Measurements from ENCODE around the gene ENAH.

The ENAH gene

DNA sequence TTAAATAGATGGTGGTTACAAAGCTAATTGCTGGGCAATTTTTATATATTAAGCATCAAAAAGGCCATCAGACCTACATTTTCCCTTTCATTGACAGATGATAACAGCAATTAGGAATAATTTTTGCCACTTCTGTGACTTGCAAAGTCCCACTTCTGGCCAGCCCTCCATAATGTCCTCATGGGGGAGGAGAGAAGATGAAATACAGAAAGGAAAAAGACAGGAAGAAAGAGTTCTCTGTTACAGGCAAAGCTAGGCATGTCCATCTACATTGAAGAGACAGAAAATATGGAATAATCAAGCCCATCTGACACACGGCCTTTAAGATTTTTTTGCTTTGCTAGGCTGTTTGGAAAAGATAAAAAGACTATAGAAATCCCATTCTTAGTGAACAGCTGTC, 108.0 kb downstream of the ENAH start:
- in situ Hi-C loops (cut with HindIII; ENCODE audit: low sequenced_read_pairs): no loop called here
- H3K4me3 ChIP-seq (ENCODE audit: low read depth, low read length): no peak overlapping the region
- TF ChIP-seq, protein P1, sequence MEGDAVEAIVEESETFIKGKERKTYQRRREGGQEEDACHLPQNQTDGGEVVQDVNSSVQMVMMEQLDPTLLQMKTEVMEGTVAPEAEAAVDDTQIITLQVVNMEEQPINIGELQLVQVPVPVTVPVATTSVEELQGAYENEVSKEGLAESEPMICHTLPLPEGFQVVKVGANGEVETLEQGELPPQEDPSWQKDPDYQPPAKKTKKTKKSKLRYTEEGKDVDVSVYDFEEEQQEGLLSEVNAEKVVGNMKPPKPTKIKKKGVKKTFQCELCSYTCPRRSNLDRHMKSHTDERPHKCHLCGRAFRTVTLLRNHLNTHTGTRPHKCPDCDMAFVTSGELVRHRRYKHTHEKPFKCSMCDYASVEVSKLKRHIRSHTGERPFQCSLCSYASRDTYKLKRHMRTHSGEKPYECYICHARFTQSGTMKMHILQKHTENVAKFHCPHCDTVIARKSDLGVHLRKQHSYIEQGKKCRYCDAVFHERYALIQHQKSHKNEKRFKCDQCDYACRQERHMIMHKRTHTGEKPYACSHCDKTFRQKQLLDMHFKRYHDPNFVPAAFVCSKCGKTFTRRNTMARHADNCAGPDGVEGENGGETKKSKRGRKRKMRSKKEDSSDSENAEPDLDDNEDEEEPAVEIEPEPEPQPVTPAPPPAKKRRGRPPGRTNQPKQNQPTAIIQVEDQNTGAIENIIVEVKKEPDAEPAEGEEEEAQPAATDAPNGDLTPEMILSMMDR (IDR thresholded peaks at IDR 0.05; ENCODE audit: low read depth, low read length, missing control alignments): no peak
- no peak for DNase-seq (ENCODE audit: low read depth)

DNA sequence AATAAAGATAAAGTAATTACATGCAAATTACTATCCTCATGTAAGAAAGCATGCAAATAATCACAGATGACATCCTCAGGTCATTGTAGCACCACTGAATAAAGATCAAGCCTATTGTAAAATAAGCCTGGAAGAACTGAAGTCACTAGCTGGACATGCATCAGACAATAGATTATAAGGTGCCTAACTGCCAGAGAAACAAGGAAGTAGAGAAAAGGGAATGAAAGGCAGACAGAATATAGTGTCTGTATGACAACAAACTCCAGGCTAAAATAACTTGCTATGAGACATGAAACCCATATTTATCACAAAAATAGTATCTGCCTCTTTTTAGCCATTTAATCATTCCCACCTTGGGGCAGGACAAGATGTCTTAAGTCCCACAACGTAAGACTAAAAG, 108.7 kb downstream of the ENAH start:
- in situ Hi-C loops (cut with HindIII; ENCODE audit: low sequenced_read_pairs): no loop called here
- TF ChIP-seq, protein P1 (IDR thresholded peaks at IDR 0.05; ENCODE audit: low read depth, low read length, missing control alignments): no peak
- DNase-seq (ENCODE audit: low read depth): no peak

GRCh38 chr1:225543350-225543749, 109.6 kb downstream of the ENAH start:
- TF ChIP-seq, protein P1 (IDR thresholded peaks at IDR 0.05; ENCODE audit: low read depth, low read length, missing control alignments): no peak
- H3K4me3 ChIP-seq (ENCODE audit: low read depth, low read length): no peak overlapping the region
- no peak for DNase-seq (ENCODE audit: low read depth)
- in situ Hi-C loops (cut with HindIII; ENCODE audit: low sequenced_read_pairs): no loop called here

More for the DNA sequence above, 108.7 kb downstream of the ENAH start:
- no peak overlapping the region for H3K4me3 ChIP-seq (ENCODE audit: low read depth, low read length)

- DNase-seq (ENCODE audit: low read depth): no peak
- H3K4me3 ChIP-seq (ENCODE audit: low read depth, low read length): no peak overlapping the region
- in situ Hi-C loops (cut with HindIII; ENCODE audit: low sequenced_read_pairs): no loop called here
- TF ChIP-seq, protein P1 (IDR thresholded peaks at IDR 0.05; ENCODE audit: low read depth, low read length, missing control alignments): no peak
Measured at GRCh38 chr1:225541383-225541782, 111.5 kb downstream of the ENAH start.

GRCh38 chr1:225539575-225539974, 113.3 kb downstream of the ENAH start:
- TF ChIP-seq, protein P1 (IDR thresholded peaks at IDR 0.05; ENCODE audit: low read depth, low read length, missing control alignments): no peak
- no peak for DNase-seq (ENCODE audit: low read depth)
- no peak overlapping the region for H3K4me3 ChIP-seq (ENCODE audit: low read depth, low read length)
- in situ Hi-C loops (cut with HindIII; ENCODE audit: low sequenced_read_pairs): loop anchor here (5.0 kb wide), 1 partner anchor 83 kb away; no protein-coding TSS in a partner anchor

DNA sequence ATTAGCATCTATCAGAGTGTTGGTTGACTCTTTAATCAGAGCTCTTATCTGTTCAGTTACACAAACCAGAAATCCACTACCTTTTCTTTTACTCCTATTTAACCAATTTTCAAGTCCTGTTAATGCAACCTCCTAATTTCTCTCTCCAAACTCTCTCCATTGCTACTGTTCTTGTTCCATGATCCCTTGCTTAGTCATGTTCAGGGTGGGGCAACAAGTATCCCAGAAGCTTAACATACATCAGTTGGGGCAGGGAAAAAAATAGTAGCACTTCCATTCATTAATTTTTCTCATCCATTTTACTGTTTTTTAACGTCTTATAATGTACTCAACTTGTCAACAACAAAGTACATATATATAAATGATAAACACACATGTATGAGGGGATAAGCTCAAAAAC, 113.9 kb downstream of the ENAH start:
- no peak overlapping the region for H3K4me3 ChIP-seq (ENCODE audit: low read depth, low read length)
- in situ Hi-C loops (cut with HindIII; ENCODE audit: low sequenced_read_pairs): loop anchor here (5.0 kb wide), 1 partner anchor 83 kb away; no protein-coding TSS in a partner anchor
- TF ChIP-seq, protein P1 (IDR thresholded peaks at IDR 0.05; ENCODE audit: low read depth, low read length, missing control alignments): no peak
- DNase-seq (ENCODE audit: low read depth): no peak

Measured in astrocyte of the cerebellum (primary cell).